Karpas-422 (cell line): ENCODE measurements around the gene POFUT2. TPM values are rescaled to one million over a fixed set of nuclear protein-coding genes. Genes with fewer than 3 reads are reported as not detected.

Experiments
- DNase-seq: peaks from one replicate; pipeline ENCODE4 v3.0.0-alpha.2; 2015
- H2AFZ ChIP-seq: fragments of 200-600 bp; sonication (generic); 2 replicates; pipeline ENCODE4 v1.6.1; 2014; ENCODE audit warnings: antibody characterized with exemption, low read length, mixed read lengths
- H3K27ac ChIP-seq: fragments of 200-600 bp; sonication (generic); 2 replicates; pipeline ENCODE4 v1.5.1; 2014; ENCODE audit warnings: mild to moderate bottlenecking, low read length, moderate library complexity
- H3K27me3 ChIP-seq: fragments of 200-600 bp; sonication (generic); 2 replicates; pipeline ENCODE4 v1.6.1; 2014; ENCODE audit warnings: low read length, mixed read lengths
- H3K36me3 ChIP-seq: fragments of 200-600 bp; sonication (generic); 2 replicates; pipeline ENCODE4 v1.6.1; 2014; ENCODE audit warnings: low read length, mixed read lengths; ENCODE audit not compliant: insufficient read depth
- H3K4me1 ChIP-seq: fragments of 200-600 bp; sonication (generic); 2 replicates; pipeline ENCODE4 v1.6.1; 2014; ENCODE audit warnings: mild to moderate bottlenecking, low read length, mixed read lengths
- H3K4me2 ChIP-seq: fragments of 200-600 bp; sonication (generic); 2 replicates; pipeline ENCODE4 v1.6.1; 2014; ENCODE audit warnings: low read length, low read depth, mild to moderate bottlenecking; ENCODE audit not compliant: poor library complexity, severe bottlenecking
- H3K4me3 ChIP-seq: fragments of 200-600 bp; sonication (generic); 2 replicates; pipeline ENCODE4 v1.5.1; 2014; ENCODE audit warnings: mild to moderate bottlenecking, antibody characterized with exemption, low read length, mixed read lengths
- H3K79me2 ChIP-seq: fragments of 200-600 bp; sonication (generic); 2 replicates; pipeline ENCODE4 v1.6.1; 2014; ENCODE audit warnings: mild to moderate bottlenecking, low read length, mixed read lengths
- H3K9ac ChIP-seq: fragments of 200-600 bp; sonication (generic); 2 replicates; pipeline ENCODE4 v1.6.0; 2014; ENCODE audit warnings: low read length
- H3K9me2 ChIP-seq: fragments of 200-600 bp; sonication (generic), shearing (Covaris generic); replicated peaks from 2 replicates; pipeline ENCODE4 v1.6.0; 2014; ENCODE audit warnings: mild to moderate bottlenecking, low read length, moderate library complexity; ENCODE audit not compliant: insufficient read depth
- H3K9me3 ChIP-seq: fragments of 300-700, 200-600 bp; sonication (generic); 2 replicates; pipeline ENCODE4 v1.6.1; 2014; ENCODE audit warnings: low read length, mixed read lengths
- H4K20me1 ChIP-seq: fragments of 200-600 bp; sonication (generic); 2 replicates; pipeline ENCODE4 v1.6.1; 2014; ENCODE audit warnings: mild to moderate bottlenecking, antibody characterized with exemption, low read length, low read depth; ENCODE audit not compliant: insufficient read depth
- total RNA-seq: library from RNA; depleted of rRNA; stranded (reverse); fragments of >200 nt; shearing (Covaris generic); gene quantifications from 2 replicates; pipeline ENCODE4 v1.2.3, GENCODE V29; 2014; ENCODE audit warnings: low replicate concordance

POFUT2 gene
- total RNA-seq, 1 experiment from 2014 or later, result 10.5 TPM

DNA sequence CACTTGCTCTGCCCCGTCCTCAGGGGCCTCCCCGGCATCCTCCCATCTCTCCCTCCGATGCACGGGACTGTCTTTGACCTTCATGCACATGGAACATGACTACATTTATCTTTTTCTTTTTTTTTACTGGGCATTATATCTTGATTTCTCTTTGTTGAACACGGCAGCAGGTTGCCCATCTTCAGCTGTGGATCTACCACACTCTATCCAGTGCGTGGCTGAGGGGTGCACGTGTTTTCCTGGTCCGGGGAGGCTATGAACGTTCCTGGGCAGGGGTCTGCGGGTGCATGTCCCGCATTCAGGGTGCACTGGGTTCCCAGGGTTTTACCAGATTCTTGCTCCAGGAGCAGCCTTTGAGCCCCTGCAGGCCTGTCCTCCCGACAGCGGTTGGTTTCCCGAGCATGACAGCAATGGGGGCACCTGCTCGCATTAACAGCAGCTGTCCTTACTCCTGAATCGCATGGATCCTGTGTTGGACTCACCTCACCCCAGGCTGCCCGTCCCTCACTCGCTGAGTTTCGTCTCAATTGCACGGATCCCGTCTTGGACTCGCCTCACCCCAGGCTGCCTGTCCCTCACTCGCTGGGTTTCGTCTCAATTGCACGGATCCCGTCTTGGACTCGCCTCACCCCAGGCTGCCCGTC lies 7.4 kb downstream of the POFUT2 start:
- H3K9ac ChIP-seq, result no peak overlapping the region
- H3K4me2 ChIP-seq, result no peak overlapping the region
- H3K27me3 ChIP-seq, result no peaks in the 10 kb centered on the region
- no peak for DNase-seq
- no peak overlapping the region for H3K27ac ChIP-seq
- no peaks in the 10 kb centered on the region for H3K79me2 ChIP-seq
- H2AFZ ChIP-seq, result no peak overlapping the region
- H3K4me1 ChIP-seq, result no peaks in the 10 kb centered on the region
- H4K20me1 ChIP-seq, result no peaks in the 10 kb centered on the region; the same call in 1 of the 2 replicates
- H3K9me2 ChIP-seq, result no peaks in the 10 kb centered on the region
- no peak overlapping the region for H3K4me3 ChIP-seq
- no peaks in the 10 kb centered on the region for H3K9me3 ChIP-seq
- no peaks in the 10 kb centered on the region for H3K36me3 ChIP-seq

DNA sequence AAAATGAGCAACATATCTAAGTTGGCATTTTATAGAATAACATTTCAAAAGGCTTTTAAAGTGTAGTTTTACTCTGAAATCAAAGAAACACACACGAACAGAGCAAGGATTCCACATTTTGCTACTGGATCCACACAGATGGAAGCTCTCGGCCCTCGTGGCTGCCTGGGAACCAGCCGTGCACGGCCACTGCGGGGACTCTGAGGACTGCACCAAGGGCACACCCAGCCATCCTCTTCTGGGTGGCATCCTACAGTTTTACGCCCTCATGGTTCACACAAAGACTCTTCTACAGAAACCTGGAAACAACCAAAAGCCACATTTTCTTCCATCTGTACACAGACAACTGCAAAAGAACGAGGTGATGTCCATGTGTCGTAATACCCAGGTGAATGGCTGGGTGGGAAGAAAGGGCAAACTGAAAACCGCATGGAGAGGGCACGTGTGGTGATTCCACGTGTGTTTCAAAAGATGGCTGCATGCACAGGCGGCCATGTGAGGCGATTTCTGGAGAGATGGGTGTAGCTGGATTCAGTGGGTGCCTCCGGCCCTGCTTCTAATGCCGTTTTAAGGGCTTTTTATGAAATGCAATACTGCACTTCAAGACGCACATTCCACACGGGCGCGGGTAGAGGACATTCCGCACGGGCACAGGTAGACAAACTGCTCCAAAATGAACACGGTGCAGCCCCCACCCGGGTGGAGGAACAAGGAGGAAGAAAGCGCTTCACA lies 8.1 kb downstream of the POFUT2 start:
- Histone ChIP-seq H3K27ac (no peak overlapping the region), H3K9me3 (no peaks in the 10 kb centered on the region), H3K9me2 (no peaks in the 10 kb centered on the region), H3K4me3 (no peak overlapping the region), H3K4me1 (no peaks in the 10 kb centered on the region), H3K9ac (no peak overlapping the region), H3K36me3 (no peaks in the 10 kb centered on the region), H3K79me2 (no peaks in the 10 kb centered on the region), H2AFZ (no peak overlapping the region), H4K20me1 (no peaks in the 10 kb centered on the region; the same call in 1 of the 2 replicates), H3K4me2 (no peak overlapping the region), H3K27me3 (no peaks in the 10 kb centered on the region)
- no peak for DNase-seq

DNA sequence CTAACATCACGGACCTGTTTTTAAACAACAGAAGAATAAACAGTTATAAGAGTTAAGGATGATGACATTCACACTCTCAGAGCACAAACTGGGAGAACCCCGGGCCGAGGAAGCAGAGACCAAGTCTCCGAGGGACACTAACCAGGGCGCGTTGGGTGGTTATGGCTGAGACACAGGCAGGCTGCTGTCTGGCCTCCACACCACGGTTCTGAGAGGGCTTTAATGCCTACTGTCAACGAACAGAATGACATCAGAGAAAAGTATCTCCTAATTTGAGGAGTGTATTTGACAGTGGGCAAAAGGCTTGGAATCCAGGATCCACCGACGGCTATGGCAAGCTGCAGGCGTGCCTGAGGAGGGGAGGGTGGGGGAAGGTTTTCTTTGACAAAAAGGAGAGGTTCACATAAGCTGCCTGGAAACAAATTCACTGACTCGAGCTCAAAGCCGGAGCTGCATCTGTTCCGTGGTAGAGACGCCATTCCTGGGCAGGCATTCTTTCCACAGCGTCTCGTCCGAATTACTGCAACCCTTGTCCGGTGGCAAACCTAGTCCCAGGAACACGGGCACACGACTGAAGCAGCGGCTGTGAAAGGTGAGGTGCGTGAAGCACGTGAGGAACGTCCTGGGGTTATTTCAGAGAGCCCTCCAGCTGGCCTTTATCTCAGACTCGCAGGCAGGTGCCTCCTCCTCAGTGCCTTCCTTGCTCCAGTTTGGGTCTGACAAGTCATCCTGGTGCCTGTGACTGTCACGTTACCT lies 9.4 kb downstream of the POFUT2 start:
- Histone ChIP-seq H3K79me2 (peaks cover 4% of the 10 kb centered on the region; the same call in 1 of the 2 replicates), H4K20me1 (no peaks in the 10 kb centered on the region; the same call in 1 of the 2 replicates), H3K9me2 (no peaks in the 10 kb centered on the region), H3K4me2 (no peak overlapping the region), H3K27me3 (no peaks in the 10 kb centered on the region), H3K9ac (no peak overlapping the region), H3K4me3 (no peak overlapping the region), H2AFZ (no peak overlapping the region), H3K36me3 (peaks cover 4% of the 10 kb centered on the region), H3K4me1 (no peaks in the 10 kb centered on the region), H3K27ac (no peak overlapping the region), H3K9me3 (no peaks in the 10 kb centered on the region)
- no peak for DNase-seq

DNA sequence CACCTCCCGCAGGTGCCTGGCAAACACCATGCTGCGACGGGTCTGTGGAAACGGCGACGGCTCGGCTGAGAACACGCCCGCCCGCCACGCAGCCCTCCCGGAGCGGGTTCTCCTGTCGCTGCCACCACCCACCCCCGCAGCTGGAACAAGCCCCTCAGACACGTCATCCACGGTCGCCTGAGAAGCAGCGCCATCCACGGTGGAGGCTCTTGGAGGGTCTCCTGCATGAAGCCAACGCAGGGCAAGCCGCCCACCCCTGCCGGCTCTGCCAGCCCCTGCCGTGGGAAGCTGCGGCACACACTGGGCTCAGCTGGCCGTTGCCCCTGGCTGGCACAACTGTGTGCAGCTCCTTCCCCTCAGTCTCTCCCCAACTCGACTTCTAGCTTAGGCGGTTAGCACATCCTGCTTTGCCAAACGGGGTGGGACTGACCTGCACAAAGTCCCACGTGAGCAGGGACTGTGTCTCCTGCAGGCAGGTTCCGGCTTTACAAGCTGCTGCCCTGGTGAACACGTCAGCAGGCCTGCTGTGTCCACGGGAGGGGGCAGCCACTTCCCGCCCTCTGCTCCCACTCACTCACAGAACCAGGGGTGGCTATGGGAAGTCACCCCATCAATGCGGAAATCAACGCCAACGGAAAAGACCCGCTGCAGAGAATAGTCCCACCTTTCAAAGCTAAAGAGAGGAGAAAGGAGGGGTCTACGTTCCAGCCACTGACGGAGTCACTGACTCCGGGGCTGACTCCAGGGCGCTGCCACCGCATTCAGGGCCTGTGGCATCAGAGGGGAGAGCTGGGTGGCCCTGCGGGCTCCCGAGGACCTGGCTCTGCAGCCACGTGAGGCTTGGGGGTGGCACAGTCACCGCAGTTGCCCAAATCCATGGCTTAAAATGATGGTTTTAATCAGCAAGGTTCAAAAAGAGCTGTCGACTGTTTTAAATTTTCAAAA lies 10.3 kb downstream of the POFUT2 start:
- Histone ChIP-seq H3K27me3 (no peaks in the 10 kb centered on the region), H3K9ac (no peak overlapping the region), H3K36me3 (peaks cover 12% of the 10 kb centered on the region), H3K4me3 (no peak overlapping the region), H3K4me1 (no peaks in the 10 kb centered on the region), H3K79me2 (peaks cover 10% of the 10 kb centered on the region), H3K9me3 (peaks cover 4% of the 10 kb centered on the region), H3K9me2 (no peaks in the 10 kb centered on the region), H3K27ac (no peak overlapping the region), H3K4me2 (no peak overlapping the region), H4K20me1 (no peaks in the 10 kb centered on the region), H2AFZ (no peak overlapping the region)
- DNase-seq, result no peak

DNA sequence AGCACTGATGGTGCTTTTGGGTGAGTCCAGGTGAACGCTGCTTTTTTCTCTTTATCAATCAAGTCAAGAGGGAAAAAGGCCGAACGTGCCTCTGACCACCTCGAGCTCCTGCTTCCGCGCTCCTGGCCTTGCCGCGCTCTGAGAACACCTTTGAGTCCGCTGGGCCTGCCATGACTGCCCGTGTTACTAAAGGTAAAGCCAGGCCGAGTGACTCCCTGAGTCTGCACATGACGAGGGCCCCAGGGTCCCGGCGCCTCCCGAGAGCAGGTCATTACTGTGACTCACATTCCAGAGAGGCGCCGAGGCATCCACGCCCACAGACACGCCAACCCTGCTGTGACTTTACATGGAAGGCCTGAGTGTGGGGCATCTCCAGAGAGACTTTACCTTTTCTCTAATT lies 11.1 kb downstream of the POFUT2 start:
- H2AFZ ChIP-seq, result no peak overlapping the region
- DNase-seq, result no peak
- H3K9ac ChIP-seq, result no peak overlapping the region
- H3K9me2 ChIP-seq, result no peaks in the 10 kb centered on the region
- peaks cover 14% of the 10 kb centered on the region for H3K79me2 ChIP-seq
- no peaks in the 10 kb centered on the region for H4K20me1 ChIP-seq
- no peaks in the 10 kb centered on the region for H3K4me1 ChIP-seq
- peaks cover 12% of the 10 kb centered on the region for H3K9me3 ChIP-seq
- no peaks in the 10 kb centered on the region for H3K27me3 ChIP-seq
- no peak overlapping the region for H3K4me2 ChIP-seq
- H3K4me3 ChIP-seq, result no peak overlapping the region
- H3K27ac ChIP-seq, result no peak overlapping the region
- peaks cover 20% of the 10 kb centered on the region for H3K36me3 ChIP-seq

DNA sequence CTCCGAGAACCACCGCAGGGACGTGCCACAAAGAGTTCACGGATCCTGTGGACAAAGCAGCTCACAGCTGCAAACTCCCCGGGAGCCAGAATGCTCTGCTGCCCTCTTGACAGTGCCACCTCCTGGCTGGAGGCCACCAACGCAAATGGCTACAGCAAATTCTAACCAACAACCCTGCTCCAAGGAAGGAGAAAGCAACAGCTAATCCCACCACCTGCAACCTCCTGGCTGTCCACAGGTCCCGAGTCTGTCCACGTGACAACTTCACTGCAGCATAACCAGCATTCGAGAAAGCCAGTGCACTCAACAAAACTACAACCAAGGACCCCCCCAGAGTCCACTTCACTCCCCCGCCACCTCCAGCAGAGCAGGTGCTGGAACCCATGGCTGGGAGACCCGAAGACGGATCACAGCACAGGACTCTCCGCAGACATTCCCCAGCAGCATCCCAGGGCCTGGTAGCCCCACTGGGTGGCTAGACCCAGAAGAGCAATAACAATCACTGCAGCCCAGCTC lies 17.3 kb downstream of the POFUT2 start:
- H3K27ac ChIP-seq, result no peak overlapping the region
- no peak overlapping the region for H3K9ac ChIP-seq
- H3K9me2 ChIP-seq, result no peaks in the 10 kb centered on the region
- DNase-seq, result no peak
- no peak overlapping the region for H2AFZ ChIP-seq
- no peak overlapping the region for H3K4me3 ChIP-seq
- H3K4me1 ChIP-seq, result no peaks in the 10 kb centered on the region
- peaks cover 40% of the 10 kb centered on the region for H3K36me3 ChIP-seq
- no peaks in the 10 kb centered on the region for H3K27me3 ChIP-seq
- peaks cover 25% of the 10 kb centered on the region for H3K9me3 ChIP-seq
- H3K79me2 ChIP-seq, result peaks cover 16% of the 10 kb centered on the region
- no peak overlapping the region for H3K4me2 ChIP-seq
- no peaks in the 10 kb centered on the region for H4K20me1 ChIP-seq

DNA sequence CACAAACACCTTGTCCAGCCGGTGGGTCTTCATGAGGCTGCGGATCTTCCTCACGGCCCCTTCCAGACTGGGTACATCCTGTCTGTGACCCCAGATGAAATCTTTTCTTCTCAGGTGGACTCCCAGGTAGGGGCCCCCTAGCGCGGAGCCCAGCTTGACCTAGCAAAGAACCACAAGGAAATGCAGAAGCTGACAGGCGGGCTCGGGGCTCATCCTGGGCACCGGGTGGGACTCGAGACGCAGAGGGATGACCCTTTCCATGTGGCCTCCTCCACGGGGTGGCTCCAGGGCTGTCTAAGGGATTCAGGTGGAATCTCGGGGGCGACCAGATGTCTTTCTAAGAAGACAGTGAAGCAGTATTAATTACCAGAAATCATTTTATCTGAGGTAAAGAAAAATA lies 17.8 kb downstream of the POFUT2 start:
- Histone ChIP-seq H3K27me3 (no peaks in the 10 kb centered on the region), H3K27ac (no peak overlapping the region), H3K9ac (no peak overlapping the region), H3K79me2 (peaks cover 16% of the 10 kb centered on the region), H3K36me3 (peaks cover 40% of the 10 kb centered on the region), H2AFZ (no peak overlapping the region), H3K4me3 (no peak overlapping the region), H3K9me3 (peaks cover 25% of the 10 kb centered on the region), H3K4me1 (no peaks in the 10 kb centered on the region), H3K4me2 (no peak overlapping the region), H4K20me1 (no peaks in the 10 kb centered on the region), H3K9me2 (no peaks in the 10 kb centered on the region)
- DNase-seq, result no peak
